GM21737 (cell line): ENCODE results near the gene SUSD3.
"Not testable (repeated sequence)": the region's sequence is repeated elsewhere in the genome, so short reads cannot be mapped to it uniquely, and the experiment has no call there.

ENCODE experiments used
- ATAC-seq: cut with Tn5 transposase; IDR thresholded peaks from one replicate; pipeline ENCODE4 v1.9.1; 2021; ENCODE audit warnings: mild to moderate bottlenecking, moderate library complexity; ENCODE audit not compliant: unreplicated experiment

SUSD3 gene

GRCh38 chr9:93091453-93092081 lies 33.1 kb downstream of the SUSD3 start:
- no peak for ATAC-seq

DNA sequence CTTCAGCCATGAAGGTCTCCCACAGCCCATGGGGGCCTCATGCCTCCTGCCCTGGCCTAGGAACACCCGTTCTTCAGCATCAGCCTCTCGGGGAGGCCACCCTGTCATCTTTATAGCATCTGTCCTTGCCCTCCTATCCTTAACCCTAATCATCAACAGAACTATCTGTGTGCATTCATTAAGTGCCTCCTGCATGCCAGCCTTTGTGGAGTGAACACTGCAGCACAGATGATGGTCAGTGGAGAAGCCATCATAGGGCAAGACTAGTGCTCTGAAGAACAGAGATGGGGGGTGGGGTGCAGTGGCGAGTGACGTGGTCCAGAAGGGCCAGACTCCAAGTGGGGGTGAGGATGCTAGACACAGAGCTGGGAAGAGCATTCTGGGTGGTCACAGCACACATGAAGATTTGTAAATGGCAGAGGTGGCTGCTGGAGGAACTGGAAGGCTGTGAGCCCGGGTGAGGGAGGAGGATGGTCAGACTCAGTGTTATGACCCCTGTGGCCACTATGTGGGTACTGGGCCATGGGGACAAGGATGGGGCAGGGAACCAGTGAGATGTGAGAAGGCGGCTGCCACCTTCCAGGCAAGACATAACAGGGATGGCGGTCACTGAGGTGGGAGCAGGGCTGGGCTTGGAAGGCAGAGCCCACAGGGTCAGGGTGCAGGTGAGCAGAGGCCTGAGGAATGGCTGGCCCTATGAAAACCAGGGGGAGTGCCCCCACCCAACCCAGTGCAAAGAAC lies 33.9 kb downstream of the SUSD3 start:
- ATAC-seq: no peak

DNA sequence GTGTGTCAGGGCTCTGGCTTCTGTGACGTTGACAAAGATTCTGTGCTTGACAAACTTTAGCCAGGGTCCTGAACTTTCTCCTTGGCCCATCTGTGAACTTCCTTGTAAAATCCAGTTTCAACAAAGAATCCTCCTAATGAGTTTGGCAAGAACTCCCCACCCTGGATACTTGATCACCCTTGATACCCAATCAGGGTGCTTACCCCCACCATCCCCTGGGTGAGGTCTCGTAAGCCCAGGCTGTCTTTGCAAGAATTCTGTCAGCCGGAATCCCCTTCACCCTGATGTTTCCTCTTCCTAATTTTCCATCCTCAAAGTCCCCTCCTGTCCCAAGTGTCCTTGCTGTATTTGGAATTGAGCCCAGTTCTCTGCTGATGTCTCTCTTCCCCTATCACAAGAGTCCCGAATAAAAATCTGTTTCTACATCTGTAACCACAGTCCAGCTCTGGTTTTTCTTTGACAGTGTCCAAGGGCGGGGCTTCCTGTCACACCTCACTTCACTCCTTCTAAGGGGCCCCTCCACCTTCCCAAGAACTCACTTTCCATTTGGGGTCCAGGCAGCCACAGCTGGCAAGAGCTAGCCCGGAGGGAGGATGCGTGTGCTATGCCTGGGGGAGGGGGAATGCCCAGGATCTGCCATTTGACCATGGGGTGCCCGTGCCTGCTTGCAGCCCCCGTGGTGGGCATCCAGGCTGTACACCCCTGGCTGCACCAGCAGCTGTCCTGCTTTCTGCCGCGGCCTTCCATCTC lies 34.8 kb downstream of the SUSD3 start:
- ATAC-seq: no peak

GRCh38 chr9:93093877-93094657 lies 35.6 kb downstream of the SUSD3 start:
- no peak for ATAC-seq

DNA sequence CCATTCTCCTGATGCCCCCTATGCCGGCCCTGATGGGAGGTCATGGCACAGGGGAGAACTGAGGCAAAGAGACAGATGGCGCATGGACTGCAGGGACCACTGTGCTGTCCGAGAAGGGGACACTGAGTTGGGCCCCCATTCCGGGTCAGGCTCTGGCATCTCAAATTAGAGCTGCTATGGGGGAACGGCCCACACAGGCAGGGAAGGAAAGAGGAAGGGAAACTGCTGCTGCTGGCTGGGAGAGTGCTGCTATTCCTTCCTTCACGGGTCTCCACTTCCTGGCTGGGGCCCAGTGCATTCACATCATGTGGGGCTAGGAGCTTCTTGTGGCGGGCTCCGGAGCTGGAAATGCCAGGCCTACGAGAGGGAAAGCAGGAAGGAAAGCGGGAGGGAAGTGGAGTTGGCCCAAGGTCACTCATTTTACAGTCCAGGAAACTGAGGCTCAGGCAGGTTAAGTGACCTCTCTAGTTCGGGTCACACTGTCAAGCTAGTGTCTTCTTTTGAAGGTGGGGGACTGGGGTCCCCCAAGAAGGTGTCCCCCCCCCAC lies 36.2 kb downstream of the SUSD3 start:
- no peak for ATAC-seq

DNA sequence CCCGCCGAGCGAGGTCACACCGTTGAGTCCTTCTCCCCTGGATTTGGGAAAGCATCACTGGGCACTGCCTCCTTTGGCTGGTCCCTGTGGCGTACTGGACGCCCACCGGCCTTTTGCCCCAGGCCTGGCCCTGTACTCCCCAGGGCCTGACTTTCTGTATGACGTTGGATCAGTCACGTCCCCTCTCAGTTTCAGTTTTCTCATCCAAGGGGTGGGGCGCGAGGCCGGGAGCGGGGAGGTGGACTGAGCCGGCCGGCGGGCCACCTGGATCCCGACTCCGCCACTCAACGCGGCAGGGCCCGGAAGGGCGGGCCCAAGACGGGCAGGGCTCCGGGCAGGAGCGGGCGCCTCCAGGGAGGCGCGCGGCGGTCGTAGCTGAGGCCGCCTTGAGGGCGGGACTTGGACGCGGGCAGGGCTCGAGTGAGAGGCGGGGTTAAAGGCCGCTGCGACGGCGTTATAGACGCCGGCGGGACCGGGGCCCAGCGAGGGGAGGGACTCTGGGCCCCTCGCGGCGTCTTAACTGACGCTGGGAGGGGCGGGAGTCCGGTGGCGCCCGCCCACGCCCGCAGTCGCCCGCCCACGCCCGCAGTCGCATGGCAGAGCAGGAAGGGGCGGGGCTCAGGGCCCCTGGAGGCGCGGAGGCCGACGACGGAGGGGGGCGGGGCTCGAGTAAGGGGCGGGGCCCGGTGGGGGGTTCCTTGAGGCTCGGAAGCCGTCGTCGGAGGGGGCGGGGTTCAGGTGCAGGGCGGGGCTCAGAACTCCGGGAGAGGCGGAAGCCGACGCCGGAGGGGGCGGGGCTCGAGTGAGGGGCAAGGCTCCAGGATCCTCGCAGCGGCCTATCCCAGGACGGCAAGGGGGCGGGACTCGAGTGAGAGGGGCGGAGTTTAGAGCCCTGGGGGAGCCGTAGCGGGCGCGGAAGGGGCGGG lies 37.0 kb downstream of the SUSD3 start:
- ATAC-seq: peak; percentile 58

GRCh38 chr9:93096131-93096802 lies 37.8 kb downstream of the SUSD3 start, which contains the start of gene CARD19:
CARD19 (plus strand) TSS chr9:93096217; CDS start chr9:93096346, 129 bp downstream.
- peak; percentile 7 for ATAC-seq

GRCh38 chr9:93096811-93097382 lies 38.4 kb downstream of the SUSD3 start:
- no peak for ATAC-seq

DNA sequence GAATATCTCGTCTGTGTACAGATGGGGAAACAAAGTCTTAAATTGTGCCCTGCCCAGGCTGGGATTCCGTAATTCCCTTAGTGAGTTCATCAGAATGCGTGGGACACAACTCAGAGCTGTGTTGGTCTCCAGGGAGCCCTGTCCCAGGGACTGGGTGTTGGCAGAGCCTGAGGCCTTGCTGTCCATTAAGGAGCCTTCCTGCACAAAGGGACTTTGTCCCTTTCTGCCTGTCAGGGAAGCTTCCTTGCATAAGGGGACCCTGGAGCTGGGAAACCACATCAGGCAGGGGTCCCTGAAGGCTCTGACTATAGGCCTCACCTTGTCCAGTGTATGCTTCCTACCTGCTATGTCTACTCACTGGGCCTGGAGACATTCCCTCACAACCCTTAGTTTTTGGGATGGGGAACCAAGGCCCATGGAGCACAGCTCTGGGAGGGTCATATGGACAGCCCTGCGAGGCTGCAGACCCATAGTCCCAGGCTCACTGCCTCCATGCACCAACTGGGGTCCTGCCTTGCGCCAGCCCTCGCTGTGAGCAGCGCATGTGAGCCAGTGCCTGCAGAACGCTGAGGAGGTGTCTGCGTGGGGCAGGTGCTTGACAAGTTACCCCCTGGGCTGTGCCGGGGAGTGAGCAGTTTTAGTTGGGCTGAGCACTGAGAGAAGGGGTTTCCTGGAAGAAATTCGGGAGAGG lies 39.2 kb downstream of the SUSD3 start:
- no peak for ATAC-seq

DNA sequence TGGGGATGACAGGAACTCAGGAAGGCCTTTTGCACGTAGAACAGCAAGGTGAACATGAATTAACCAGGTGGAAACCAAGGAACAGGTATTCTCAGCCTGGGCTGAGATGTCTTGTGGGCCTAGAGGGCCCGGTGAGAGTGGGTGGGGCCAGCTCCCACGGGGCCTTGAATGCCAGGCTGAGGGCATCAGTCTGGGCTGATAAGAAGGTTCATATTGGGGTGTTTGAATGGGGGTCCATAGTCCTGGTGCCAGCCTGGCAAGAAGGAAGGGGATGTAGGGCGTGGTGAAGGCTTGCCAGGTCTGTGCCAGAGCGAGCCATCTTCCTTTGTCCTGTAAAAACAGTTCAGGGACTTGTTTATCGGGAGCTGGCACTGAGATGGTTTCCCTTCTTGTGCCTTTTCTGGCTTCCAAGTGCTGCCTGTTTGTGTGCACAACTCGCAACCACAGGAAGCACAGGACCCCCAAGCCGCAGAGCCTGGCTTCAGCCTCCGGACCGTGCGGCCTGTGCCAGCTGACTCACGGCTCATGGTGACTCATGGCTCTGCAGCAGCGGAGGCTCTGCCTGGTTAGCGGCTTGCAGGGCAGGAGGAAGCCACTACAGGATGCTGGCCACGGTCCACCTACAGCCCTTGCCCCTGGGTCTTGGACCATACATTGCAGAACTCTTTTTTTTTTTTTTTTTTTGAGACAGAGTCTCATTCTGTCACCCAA lies 39.9 kb downstream of the SUSD3 start:
- no peak for ATAC-seq

GRCh38 chr9:93099551-93100275 lies 41.2 kb downstream of the SUSD3 start:
- ATAC-seq: no peak

GRCh38 chr9:93100276-93100636 lies 41.8 kb downstream of the SUSD3 start:
- no peak for ATAC-seq

- ATAC-seq: not testable (repeated sequence)
Measured at GRCh38 chr9:93101086-93101485, 42.6 kb downstream of the SUSD3 start.

DNA sequence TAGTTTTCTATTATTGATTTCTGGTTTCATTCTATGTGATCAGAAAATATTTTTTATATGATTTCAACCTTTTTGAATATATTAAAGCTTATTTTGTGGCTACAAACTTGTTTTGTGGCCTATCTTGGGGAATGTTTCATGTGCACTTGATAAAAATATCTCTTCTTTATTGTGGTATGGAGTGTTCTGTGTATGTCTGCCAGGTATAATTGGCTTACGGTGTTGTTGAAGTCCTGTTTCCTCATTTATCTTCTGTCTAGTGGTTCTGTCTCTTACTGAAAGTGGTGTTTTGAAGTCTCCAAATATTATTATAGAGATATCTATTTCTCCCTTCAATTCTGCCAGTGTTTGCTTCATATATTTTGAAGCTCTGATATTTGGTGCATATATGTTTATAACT lies 47.1 kb downstream of the SUSD3 start:
- no peak for ATAC-seq

DNA sequence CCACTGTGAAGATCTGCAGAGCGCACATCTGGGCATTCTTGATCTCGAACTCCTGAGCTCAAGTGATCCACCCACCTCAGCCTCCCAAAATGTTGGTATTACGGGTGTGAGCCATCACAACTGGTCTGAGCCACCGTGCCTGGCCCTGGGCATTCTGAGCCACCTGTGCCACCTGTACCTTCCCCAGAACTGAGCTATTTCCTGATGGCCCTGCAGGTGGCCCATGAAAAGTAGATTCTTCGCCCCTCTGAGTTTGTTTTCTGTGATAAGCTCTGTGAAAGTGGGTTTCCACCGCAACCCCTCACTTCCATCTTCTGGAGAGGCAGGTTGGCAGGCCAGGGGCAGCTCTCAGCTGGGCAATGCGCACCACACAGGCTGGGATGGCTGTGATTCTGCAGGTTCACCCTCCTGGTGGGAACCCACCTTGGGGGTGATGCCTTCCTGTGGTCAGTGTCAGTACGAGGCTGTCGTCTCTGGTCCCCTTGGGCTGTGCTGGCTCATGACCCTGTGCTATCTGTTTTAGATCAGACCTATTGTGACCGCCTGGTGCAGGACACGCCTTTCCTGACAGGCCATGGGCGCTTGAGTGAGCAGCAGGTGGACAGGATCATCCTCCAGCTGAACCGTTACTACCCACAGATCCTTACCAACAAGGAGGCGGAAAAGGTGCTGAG lies 48.8 kb downstream of the SUSD3 start:
- no peak for ATAC-seq

DNA sequence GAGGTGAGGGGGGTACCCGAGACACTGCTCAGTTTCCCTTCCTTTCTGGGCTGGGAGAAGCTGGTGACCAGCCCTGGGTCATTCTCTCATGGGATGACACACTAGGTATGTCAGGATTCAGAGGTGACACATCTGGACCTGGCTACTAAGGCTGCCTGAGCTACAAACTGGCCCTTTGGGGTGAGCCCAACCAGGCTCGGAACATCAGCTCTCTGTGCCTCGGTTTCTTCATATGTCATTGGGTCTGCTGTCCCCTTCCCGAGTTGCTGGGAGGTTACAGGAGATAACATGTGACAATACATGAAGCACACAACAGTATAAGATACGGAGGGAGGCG lies 49.3 kb downstream of the SUSD3 start:
- ATAC-seq: no peak
